Kidney tubule cell (primary cell): ENCODE measurements around the gene PLD3.
A peak's percentile ranks its signal among the peaks of the same experiment; 100 is the strongest.

Experiments
- DNase-seq: peaks from one replicate; pipeline ENCODE4 v3.0.0-alpha.2; 2018; ENCODE audit warnings: low spot score

PLD3 gene, protein sequence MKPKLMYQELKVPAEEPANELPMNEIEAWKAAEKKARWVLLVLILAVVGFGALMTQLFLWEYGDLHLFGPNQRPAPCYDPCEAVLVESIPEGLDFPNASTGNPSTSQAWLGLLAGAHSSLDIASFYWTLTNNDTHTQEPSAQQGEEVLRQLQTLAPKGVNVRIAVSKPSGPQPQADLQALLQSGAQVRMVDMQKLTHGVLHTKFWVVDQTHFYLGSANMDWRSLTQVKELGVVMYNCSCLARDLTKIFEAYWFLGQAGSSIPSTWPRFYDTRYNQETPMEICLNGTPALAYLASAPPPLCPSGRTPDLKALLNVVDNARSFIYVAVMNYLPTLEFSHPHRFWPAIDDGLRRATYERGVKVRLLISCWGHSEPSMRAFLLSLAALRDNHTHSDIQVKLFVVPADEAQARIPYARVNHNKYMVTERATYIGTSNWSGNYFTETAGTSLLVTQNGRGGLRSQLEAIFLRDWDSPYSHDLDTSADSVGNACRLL

DNA sequence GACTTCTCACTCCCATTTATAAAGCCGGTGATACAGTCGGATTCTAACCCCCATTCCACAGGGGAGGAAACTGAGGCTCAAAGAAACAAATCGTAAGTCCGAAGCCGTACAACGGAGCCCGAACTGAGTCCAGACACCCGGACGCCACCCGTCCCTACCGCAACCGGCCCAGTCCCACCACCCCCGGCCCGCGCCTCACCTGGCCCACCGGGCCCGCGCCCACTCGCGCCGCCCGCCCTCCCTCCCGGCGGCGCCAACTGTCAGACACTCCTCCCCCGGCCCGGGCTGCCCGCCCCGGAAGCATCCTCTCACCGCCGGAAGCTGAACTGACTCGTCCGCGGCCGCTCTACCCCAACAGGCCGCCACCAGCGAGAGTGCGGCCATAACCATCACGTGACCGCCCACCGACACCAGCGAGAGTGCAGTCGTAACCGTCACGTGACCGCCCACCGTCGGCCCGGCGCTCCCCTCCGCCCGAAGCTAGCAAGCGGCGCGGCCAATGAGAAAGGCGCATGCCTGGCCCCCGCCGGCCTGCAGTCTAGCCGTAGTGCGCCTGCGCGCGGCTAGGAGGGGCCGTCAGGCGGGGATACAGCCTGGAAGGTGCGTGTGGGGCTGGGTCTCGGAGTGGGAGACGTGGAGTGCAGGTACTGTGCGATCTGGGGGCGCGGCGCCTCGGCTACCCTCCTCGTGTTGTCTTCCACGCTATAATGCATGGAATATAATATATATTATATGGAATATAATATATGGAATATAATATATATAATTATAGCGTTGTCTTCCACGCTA lies at the start of gene PLD3, which contains the start of gene C19orf47:
TSS of gene PLD3 (plus strand) at position 571 of the 789 bp plus-strand sequence. CDS start 17,789 bp downstream, outside the sequence.
TSS of gene C19orf47 (minus strand) at position 273 of the 789 bp plus-strand sequence. CDS start 6,540 bp downstream, outside the sequence.
- DNase-seq, result peak; percentile 99

DNA sequence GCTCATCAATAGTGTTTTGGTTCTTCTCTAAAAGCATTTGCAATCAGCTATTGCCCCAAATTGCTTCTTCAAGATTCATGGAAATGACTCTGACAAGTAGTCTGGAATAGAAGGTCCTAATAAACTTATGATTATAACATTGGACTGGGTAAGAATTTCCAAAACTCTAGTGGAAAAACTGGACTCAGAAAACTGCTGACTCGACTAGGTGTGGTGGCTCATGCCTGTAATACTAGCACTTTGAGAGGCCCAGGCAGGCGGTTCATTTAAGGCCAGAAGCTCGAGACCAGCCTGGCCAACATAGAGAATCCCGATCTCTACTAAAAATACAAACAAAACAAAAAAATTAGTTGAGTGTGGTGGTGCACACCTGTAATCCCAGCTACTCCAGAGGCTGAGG lies 47.8 kb upstream of the PLD3 start:
- DNase-seq, result no peak

DNA sequence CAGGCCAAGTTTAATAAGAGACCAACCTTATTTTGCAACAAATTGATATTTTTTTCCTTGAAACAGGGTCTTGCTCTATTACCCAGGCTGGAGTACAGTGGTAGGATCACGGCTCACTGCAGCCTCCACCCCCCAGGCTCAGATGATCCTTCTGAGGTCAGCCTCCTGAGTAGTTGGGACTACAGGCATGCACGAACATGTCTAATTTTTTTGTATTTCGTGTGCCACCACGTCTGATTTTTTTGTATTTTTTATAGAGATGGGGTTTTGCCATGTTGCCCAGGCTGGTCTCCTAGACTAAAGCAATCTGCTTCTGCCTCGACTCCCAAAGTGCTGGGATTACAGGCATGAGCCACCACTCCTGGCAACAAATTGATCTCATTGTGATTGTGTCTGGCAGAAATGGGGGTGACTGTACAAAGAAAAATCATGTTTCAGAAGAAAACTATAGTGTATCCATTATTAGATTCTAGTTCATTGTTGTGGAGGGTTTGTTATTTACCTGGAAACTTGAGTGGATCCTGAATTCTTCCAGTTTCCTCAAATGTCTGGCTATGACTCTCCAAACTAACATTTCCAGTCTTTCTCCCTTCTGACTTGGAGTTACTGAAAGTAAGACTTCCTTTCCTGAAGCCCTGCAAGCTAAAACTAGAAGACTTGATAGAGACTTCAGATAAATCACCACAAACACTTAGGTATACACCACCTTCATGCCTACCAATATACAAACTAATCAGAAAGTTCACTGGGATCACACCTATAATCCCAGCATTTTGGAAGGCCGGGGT lies 46.1 kb upstream of the PLD3 start:
- no peak for DNase-seq

DNA sequence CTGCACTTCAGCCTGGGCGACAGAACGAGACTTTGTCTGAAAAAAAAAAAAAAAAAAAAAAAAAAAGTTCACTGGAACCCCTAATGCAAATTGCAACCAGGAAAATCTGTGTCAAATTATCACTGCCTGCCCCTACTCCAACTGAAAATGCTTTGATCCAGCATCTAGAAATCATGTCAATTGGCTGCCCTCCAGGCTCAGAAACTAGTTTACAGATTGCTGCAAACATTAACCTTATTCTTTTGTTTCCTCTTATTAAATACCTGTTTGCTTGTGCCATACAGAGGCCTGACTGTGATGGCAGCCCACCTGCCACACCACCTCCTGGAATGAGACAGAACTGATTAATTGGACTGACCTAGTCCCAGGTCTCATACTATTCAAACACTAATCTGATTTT lies 44.7 kb upstream of the PLD3 start:
- no peak for DNase-seq

DNA sequence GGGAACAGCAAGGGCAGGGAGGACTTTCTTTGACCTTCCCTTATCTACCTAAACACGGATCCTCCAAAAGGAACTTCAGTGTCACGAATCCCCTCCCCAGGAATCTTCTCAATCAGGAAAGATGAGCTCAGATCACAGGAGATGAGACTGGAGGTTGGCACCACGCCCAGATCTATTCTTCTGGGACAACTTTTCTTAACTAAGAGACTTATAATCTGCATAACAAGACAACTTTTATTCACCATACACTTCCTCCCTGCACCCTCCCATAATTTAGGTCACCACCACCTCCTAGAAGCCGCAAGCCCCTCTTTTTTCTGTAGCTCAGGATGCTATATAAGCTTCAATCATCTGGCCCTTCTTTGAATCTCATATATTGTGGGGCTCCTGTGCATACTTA lies 44.2 kb upstream of the PLD3 start:
- DNase-seq, result no peak

DNA sequence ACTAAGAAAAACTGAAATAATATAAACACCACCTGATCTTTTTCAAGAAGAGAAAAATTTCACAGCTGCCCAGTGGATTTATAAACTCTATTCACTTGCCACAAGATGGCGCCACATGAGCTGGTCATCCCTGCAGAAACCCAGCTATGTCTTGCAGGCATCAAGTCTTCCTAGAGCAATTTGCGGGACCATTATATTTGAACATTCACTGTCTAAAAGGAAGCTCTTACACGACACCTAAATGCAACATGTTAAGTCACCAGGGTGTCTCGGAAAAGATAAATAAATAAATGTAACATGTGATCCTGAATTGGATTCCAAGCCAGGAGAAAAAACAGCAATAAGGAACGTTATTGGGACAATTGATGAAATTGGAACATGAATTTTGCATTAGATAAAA lies 43.1 kb upstream of the PLD3 start:
- DNase-seq, result peak; percentile 79

DNA sequence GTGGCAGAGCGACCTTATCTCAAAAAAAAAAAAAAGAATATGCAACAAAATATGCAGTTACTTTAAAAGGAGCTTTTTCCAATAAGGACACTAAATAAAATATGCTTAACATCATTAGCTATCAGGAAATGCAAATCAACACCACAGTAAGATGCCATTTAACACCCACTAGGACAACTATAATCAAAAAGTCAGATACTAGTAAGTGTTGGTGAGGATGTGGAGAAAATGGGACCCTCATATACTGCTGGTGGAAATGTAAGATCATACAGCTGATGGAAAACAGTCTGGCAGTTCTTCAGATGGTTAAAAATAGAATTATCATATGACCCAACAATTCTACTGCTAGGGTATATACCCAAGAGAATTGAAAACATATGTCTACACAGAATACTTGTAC lies 38.8 kb upstream of the PLD3 start:
- no peak for DNase-seq

DNA sequence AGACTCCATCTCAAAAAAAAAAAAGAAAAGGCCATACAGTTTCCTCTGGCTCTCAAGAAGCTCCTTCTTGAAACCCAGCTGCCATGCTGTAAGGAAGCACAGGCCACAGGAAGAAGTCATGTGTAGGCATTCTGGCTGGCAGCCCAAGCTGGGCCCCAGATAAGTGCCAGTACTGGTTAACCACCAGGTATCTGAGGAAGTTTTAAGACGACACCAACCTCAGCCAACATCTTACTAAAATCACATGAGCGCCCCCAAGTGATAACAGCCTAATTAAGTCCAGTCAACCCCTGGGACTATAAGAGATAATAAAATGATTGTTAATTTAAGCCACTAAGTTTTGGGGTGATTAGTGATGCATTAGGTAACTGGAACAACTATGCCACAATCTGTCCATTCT lies 36.0 kb upstream of the PLD3 start:
- no peak for DNase-seq

DNA sequence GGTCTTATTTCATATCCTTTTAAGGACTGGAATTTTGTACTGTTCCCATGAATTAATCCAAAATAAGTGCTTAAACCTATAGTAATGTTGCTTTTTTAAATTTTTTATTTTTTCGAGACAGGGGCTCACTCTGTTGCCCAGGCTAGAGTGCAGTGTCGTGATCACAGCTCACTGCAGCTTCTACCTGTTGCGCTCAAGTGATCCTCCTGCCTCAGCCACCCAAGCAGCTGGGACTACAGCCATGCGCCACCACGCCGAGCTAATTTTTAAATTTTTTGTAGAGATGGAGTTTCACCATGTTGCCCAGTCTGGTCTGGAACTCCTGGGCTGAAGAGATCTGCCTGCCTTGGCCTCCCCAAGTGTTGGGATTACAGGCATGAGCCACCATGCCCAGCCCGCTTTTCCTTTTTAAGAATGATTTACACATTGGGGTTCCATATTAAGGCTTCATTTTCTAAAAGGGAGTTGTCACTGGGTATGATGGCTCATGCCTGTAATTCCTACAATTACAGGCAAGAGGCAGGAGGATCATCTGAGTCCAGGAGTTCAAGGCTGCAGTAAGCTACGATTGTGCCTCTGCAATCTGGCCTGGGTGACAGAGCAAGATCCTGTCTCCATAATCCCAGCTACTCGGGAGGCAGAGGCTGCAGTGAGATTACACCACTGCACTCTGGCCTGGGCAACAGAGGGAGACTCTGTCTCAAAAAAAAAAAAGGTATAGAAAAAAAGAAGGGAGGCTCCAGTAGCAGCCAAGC lies 35.1 kb upstream of the PLD3 start:
- no peak for DNase-seq

DNA sequence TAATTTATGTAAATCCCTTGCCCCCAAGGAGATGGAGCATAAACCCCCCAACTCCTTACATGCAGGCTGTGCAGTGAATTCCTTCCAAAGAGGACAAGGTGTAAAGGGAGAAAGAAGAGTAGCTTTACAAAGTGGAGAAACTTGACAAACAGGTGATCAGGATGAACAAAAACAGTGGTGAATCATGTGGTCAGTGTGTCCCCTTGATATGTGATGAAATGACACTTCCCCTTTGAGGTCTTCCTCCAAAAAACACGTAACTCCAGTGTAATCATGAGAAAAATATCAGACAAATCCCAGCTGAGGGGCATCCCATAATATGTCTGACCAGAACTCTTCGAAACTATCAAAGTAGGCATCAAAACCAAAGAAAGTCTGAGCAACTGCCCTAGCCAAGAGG lies 33.8 kb upstream of the PLD3 start:
- DNase-seq, result no peak

DNA sequence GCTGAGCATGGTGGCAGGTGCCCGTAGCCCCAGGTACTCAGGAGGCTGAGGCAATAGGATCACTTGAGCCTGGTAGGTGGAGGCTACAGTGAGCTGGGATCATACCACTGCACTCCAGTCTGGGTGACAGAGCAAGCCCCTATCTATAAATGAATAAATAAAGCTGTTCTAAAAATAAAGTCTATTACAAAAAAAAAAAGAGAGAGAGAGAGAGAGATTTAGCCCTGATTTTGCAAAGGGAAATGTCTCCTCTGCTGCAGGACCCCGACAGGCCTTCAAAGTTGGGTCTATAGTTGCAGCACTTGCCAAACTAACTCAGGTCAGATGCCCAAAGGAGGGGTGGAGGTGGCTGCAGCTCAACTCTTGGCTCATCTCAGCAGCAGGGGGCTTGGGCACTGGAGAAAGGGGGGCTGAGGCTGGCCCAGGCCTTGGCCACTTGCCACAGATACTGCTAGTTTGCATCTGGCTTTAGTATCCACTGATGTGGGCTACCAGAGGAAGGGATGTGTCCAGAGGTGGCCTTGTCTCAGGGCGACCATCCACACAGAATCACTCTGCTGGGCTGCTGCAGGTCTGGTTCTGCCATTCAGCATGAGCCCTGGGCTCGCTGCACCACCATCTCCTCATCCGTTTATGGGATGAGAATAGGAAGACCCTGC lies 32.6 kb upstream of the PLD3 start:
- DNase-seq, result no peak

DNA sequence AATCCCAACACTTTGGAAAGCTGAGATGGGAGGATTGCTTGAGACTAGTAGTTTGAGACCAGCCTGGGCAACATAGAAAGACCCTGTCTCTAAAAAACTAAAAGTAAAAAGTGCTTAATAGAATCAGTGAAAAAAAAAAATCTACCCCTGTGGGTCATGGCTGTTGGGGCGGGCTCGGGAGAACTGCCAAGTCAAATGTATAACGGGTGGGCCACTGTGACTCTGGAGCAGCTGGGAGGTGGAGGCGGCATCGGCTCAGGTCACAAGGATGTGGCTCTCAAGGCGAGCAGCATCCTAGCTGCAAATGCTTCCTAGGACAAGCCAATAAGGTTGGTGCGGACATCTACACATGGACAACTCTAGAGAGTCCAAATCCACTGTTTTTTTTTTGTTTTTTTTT lies 31.2 kb upstream of the PLD3 start:
- no peak for DNase-seq

DNA sequence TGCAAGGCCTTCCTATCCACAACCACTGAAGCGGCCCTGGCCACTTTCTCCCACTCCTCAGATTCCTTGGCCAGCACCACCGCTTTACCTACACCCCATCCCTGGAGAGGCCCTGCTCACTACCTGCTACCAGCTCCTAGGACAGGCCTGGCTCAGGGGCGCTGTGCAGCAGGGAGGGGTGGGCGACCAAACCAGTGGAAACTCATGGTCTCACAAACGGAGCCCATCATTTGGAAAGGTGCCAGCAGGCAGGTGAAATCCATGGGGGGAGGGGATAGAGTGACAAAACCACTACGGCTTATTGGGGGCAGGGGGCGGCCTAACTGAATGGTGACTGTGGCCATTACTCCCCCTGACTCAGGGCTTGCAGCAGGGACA lies 27.9 kb upstream of the PLD3 start:
- DNase-seq, result no peak

DNA sequence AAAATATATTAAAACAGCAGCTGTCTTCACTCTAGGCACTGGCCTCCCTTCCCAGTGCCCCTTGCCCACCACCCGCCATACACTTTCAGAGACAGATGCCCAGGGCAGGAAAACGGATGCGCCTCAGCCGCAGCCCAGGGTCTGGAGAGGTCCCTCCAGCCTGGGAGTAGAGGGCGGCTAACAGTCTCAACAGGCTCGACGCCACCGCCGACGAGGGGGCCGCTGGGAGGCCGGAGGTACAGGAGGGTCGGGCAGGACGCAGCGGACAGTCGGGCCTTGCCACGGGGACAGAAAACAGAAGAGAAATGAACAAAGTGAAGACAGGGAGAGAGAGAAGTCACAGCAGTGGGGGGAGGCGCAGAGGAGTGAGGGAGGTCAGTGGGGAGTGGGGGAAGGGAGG lies 27.4 kb upstream of the PLD3 start:
- no peak for DNase-seq

DNA sequence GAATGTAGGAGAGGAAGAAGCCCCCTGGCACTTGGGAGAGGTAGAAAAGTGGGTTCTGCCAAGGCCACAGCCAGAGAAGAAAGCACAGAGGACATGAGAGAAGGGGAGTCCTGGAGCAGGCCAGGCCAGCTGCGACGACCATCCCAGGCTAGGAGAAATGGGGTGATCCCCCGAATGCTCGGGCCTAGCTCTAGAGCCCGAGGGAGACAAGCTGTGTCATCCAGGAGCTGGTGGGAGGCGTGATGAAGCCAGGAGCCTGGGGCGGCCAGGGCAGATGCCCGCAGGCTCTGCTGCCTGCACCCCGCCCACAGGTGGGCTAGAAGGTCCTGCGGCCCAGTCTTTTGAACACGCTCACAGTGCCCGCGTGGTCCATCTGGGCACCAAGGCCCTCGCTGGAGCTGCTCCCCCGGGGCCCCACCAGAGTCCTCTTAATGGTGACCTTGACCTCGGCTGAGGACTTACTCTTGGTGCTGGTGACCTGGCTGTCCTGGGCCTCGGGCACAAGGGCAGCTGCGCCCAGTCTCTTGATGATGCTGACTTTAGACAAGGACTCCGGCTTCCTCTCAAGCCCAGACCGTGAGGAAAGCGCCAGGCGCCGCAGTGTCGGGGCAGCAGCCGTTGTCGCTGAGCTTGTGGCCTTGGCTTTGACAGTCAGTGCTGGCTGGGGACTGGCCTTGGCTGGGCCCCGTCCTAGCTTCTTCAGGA lies 26.8 kb upstream of the PLD3 start:
- no peak for DNase-seq

DNA sequence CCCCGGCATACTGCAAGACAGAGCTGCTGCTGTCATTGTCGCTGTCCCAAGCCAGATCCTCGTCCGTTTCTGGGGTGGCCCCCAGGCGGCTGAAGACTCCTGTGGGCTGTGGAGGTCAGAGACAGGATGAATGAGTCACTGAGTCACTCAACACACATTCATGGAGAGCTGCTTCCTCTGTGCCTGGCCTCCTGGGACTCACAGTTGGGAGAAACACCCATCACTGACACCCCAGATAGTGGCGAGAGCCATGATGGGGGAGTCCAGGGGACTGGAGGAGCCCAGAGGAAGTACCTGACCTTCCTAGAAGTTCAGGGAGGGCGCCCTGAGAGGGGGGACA lies 26.3 kb upstream of the PLD3 start:
- DNase-seq, result no peak

DNA sequence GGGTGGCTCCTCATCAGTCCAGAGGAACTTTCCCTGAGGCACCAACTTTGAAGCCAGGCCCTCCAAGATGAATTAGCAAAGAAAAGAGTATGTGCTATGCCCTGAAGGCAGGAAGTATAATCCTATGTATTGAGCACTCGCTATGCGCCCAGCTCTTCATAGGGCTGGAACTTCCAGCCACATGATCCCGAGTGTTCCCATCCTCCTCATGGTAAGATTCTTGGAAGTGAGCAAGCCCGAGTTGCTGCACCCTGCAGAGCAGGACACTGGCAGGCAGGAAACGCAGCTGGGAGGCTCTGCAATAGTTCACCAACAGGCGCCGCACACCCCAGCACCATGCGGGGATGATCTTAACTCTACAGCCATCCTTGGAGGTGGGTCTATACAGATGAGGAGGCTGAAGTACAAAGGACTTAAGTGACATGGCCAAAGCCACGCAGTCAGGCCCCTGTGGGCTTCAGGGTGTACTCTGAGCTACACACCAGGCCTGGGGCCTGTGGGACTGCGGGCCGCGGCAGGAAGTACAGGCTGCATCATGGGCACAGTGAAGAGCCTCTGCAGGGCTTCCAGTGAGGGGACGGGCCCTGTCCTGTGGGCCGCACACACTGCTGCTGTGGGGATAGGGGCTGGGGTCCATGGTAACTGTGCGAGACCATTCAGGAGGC lies 25.4 kb upstream of the PLD3 start:
- DNase-seq, result no peak

DNA sequence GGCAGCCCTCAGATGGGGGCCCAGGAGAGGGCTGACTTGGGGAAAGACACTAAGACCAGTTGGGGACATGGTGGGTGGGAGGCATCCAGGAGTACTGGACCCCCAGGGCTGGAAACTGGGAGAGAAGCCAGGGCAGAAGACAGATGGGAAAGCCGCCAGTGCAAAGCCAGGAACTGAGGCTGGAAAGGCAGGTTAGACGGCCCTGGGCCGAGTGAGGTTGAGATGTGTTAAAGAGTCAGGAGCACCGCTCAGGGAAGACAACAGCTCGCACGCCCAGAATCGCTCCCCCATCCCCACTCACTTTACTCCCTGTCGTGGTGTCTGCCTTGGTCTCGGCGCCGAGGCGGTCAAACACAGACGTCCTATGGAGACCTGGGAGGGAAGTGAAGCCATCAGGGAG lies 24.8 kb upstream of the PLD3 start:
- no peak for DNase-seq

DNA sequence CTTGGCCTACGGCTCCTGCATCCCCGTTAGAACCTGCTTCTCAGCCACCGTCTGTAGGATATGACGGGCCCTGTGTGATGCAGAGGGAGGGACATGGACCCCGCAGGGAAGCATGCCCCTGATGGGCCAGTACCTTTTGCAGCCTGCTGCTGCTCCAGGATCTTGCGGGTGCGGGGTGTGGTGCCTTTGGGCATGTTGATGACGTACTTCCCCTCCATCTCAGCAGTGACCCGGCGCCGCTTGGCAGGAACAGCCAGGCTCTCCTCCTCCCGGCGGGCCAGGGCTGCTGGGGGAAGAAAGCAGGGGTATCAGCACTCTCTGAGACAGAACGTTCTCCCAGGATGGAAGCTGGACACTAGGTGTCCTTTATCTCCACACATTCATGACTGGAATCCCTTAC lies 22.3 kb upstream of the PLD3 start:
- no peak for DNase-seq

DNA sequence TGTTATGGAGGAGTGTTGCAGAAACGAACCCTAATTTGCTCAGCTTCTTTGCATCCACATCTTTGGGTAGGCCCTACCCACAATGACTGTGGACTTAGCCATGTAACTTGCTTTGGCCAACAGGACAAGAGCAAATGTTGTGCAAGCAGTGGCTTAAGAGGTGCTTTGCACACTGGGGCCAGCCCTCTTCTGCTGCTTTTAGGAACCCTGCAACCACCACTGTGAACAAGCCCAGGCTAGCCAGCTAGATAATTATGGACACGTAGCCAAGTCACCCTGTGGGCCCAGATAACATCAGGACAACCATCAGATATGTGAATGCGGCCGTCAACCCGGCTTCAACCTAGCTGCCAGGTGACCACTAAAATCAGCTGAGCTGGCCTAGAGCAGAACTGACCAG lies 17.4 kb upstream of the PLD3 start:
- no peak for DNase-seq
